A673 (cell line): ENCODE measurements around the gene BRPF3. TPM values are rescaled to one million over a fixed set of nuclear protein-coding genes. Genes with fewer than 3 reads are reported as not detected.

Experiments used
- BruUV-seq: library from RNA; stranded (reverse); fragments of 400-500 nt; replicated peaks from 2 replicates; lab custom pipeline; 2021; lab: Mats Ljungman, UMichigan
- CTCF ChIA-PET: fragments of 300-600 bp; sonication (Branson Sonifier 250); formaldehyde crosslinking; loops from one replicate; lab custom pipeline; 2022; ENCODE audit warnings: antibody characterized with exemption; lab: Charles Lee
- POLR2A ChIA-PET: fragments of 300-600 bp; sonication (Branson Sonifier 250); formaldehyde crosslinking; loops from one replicate; lab custom pipeline; 2022; ENCODE audit warnings: antibody characterized with exemption; ENCODE audit not compliant: low non-redundant PET; lab: Charles Lee
- DNase-seq: peaks from one replicate; pipeline ENCODE4 v3.0.0-alpha.2; 2015; ENCODE audit warnings: low spot score
- H3K27ac ChIP-seq: fragments of 200-600 bp; sonication (generic); 2 replicates; pipeline ENCODE4 v1.5.1; 2016; ENCODE audit warnings: mixed run types, low read depth, mild to moderate bottlenecking, mixed read lengths, antibody characterized with exemption, low read length; ENCODE audit not compliant: poor library complexity, severe bottlenecking
- H3K27me3 ChIP-seq: fragments of 200-600 bp; sonication (generic); replicated peaks from 2 replicates; pipeline ENCODE4 v1.6.1; 2017; ENCODE audit warnings: mixed run types, low read depth, mild to moderate bottlenecking, mixed read lengths, antibody characterized with exemption, low read length; ENCODE audit not compliant: insufficient read depth, poor library complexity
- H3K36me3 ChIP-seq: fragments of 200-600 bp; sonication (generic); 2 replicates; pipeline ENCODE4 v1.6.1; 2016; ENCODE audit warnings: mixed run types, mild to moderate bottlenecking, mixed read lengths, antibody characterized with exemption, low read length; ENCODE audit not compliant: insufficient read depth, poor library complexity, severe bottlenecking
- H3K4me1 ChIP-seq: fragments of 200-600 bp; sonication (generic); 2 replicates; pipeline ENCODE4 v1.6.1; 2017; ENCODE audit warnings: mixed run types, mild to moderate bottlenecking, mixed read lengths, antibody characterized with exemption, low read length; ENCODE audit not compliant: insufficient read depth, poor library complexity, severe bottlenecking
- H3K4me3 ChIP-seq: fragments of 200-600 bp; sonication (generic); 2 replicates; pipeline ENCODE4 v1.5.1; 2016; ENCODE audit warnings: low read depth, mixed run types, mild to moderate bottlenecking, mixed read lengths, low read length; ENCODE audit not compliant: poor library complexity, severe bottlenecking
- H3K9me3 ChIP-seq: fragments of 200-600 bp; sonication (generic); 2 replicates; pipeline ENCODE4 v1.6.1; 2016; ENCODE audit warnings: mixed run types, low read depth, mild to moderate bottlenecking, mixed read lengths, antibody characterized with exemption, low read length; ENCODE audit not compliant: poor library complexity, severe bottlenecking
- CTCF ChIP-seq: fragments of 300-800, 200-600 bp; sonication (generic); conservative IDR thresholded peaks from 2 replicates; pipeline ENCODE4 v1.5.1; 2017; ENCODE audit warnings: low read depth, mild to moderate bottlenecking, antibody characterized with exemption, low read length, moderate library complexity, mixed read lengths
- EZH2 ChIP-seq: fragments of 200-600 bp; sonication (generic); IDR thresholded peaks from 2 replicates; pipeline ENCODE4 v1.6.1; 2017; ENCODE audit warnings: borderline replicate concordance, low read depth, mild to moderate bottlenecking, mixed read lengths, antibody characterized with exemption, low read length; ENCODE audit not compliant: poor library complexity, severe bottlenecking
- intact Hi-C: fragments of 100-400 bp; cut with micrococcal nuclease; formaldehyde crosslinking; loops from one replicate; pipeline ENCODE4 v1.10.0; 2022; ENCODE audit not compliant: unreplicated experiment
- total RNA-seq: library from RNA; stranded (reverse); gene quantifications from 2 replicates; pipeline ENCODE4 v1.2.3, GENCODE V29; 2021

Gene BRPF3
- total RNA-seq, 1 experiment from 2014 or later = 39.3 TPM

GRCh38 chr6:36150283-36150682 is 46.3 kb upstream of the BRPF3 start:
- Histone ChIP-seq H3K36me3 (no peaks in the 10 kb centered on the region), H3K4me3 (no peak overlapping the region), H3K4me1 (peaks cover 8% of the 10 kb centered on the region), H3K27ac (no peak overlapping the region), H3K27me3 (no peaks in the 10 kb centered on the region), H3K9me3 (peaks cover 3% of the 10 kb centered on the region)
- no peak for DNase-seq
- intact Hi-C loops = no loop called here
- BruUV-seq = no TSS peak
- no peak for TF ChIP-seq EZH2
- POLR2A ChIA-PET = no interaction called here
- CTCF ChIA-PET = interaction anchor here (0.6 kb wide), 1 partner anchor 905 kb away, joined by 3 read pairs; no protein-coding TSS in a partner anchor

GRCh38 chr6:36154286-36154685 is 42.3 kb upstream of the BRPF3 start:
- DNase-seq = no peak
- CTCF ChIA-PET = no interaction called here

GRCh38 chr6:36155662-36156061 is 40.9 kb upstream of the BRPF3 start:
- Histone ChIP-seq H3K36me3 (no peaks in the 10 kb centered on the region), H3K27ac (no peak overlapping the region), H3K27me3 (no peaks in the 10 kb centered on the region), H3K9me3 (peaks cover 7% of the 10 kb centered on the region), H3K4me1 (peaks cover 3% of the 10 kb centered on the region), H3K4me3 (no peak overlapping the region)
- DNase-seq = no peak
- no TSS peak for BruUV-seq
- ChIA-PET CTCF (no interaction called here), POLR2A (no interaction called here)
- intact Hi-C loops = no loop called here
- no peak for TF ChIP-seq EZH2
- TF ChIP-seq CTCF = no peak

More at GRCh38 chr6:36154286-36154685, 42.3 kb upstream of the BRPF3 start:
- no peaks in the 10 kb centered on the region for H3K36me3 ChIP-seq
- POLR2A ChIA-PET = no interaction called here
- H3K9me3 ChIP-seq = peaks cover 7% of the 10 kb centered on the region
- BruUV-seq = no TSS peak
- no peak overlapping the region for H3K27ac ChIP-seq
- TF ChIP-seq EZH2 (no peak), CTCF (no peak)
- no peak overlapping the region for H3K4me3 ChIP-seq
- intact Hi-C loops = no loop called here
- no peaks in the 10 kb centered on the region for H3K27me3 ChIP-seq
- H3K4me1 ChIP-seq = peaks cover 8% of the 10 kb centered on the region

- intact Hi-C loops = no loop called here
- ChIA-PET POLR2A (no interaction called here), CTCF (no interaction called here)
- Histone ChIP-seq H3K27me3 (no peaks in the 10 kb centered on the region), H3K9me3 (peaks cover 4% of the 10 kb centered on the region), H3K4me3 (no peak overlapping the region), H3K4me1 (no peaks in the 10 kb centered on the region), H3K36me3 (no peaks in the 10 kb centered on the region), H3K27ac (no peak overlapping the region)
- BruUV-seq = no TSS peak
- no peak for DNase-seq
- no peak for TF ChIP-seq CTCF
- no peak for TF ChIP-seq EZH2
Measured at GRCh38 chr6:36160147-36160760, 36.3 kb upstream of the BRPF3 start.
